Measurements from ENCODE around the gene ATP11A. TPM values are rescaled to one million over a fixed set of nuclear protein-coding genes. Genes with fewer than 3 reads are reported as not detected.

Gene ATP11A
- total and polyA plus RNA-seq, 9 of the 15 experiments (the other 6 are each of a cell fraction or from before 2014, with no cell fraction given), result 0.38 to 34.2 (median 4.2) TPM

GRCh38 chr13:112747256-112747655 lies 57.4 kb downstream of the ATP11A start (continued):
- no peak for TF ChIP-seq ZNF57 (CRISPR knock-in tag; IDR thresholded peaks at IDR 0.05)
- no peak for TF ChIP-seq HDAC3 (IDR thresholded peaks at IDR 0.05; ENCODE audit: borderline replicate concordance, partially characterized antibody)
- TF ChIP-seq ZNF134 (CRISPR knock-in tag; conservative IDR thresholded peaks at IDR 0.05), result no peak
- no peak for TF ChIP-seq PHF8 (IDR thresholded peaks at IDR 0.05; ENCODE audit: borderline replicate concordance, low read length)
- no peak for TF ChIP-seq NR3C1 (CRISPR knock-in tag; IDR thresholded peaks at IDR 0.05)
- TF ChIP-seq STAG1 (CRISPR knock-in tag; IDR thresholded peaks at IDR 0.05; ENCODE audit: borderline replicate concordance), result no peak
- no peak for TF ChIP-seq POLR2AphosphoS2 (IDR thresholded peaks at IDR 0.05; ENCODE audit: low read length)
- TF ChIP-seq, protein P1, sequence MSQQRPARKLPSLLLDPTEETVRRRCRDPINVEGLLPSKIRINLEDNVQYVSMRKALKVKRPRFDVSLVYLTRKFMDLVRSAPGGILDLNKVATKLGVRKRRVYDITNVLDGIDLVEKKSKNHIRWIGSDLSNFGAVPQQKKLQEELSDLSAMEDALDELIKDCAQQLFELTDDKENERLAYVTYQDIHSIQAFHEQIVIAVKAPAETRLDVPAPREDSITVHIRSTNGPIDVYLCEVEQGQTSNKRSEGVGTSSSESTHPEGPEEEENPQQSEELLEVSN (IDR thresholded peaks at IDR 0.05; ENCODE audit: borderline replicate concordance in 1 of 2, extremely low read depth in 1 of 2, insufficient read depth in 1 of 2, insufficient read length in 1 of 2, low read depth in 1 of 2, low read length in 1 of 2, poor library complexity in 1 of 2, severe bottlenecking in 1 of 2), result no peak
- no peak for TF ChIP-seq SMC3 (conservative IDR thresholded peaks at IDR 0.05; ENCODE audit: insufficient read depth, low read depth, low read length)
- no peak for TF ChIP-seq NUFIP1 (IDR thresholded peaks at IDR 0.05; ENCODE audit: partially characterized antibody)
- TF ChIP-seq, protein P2, sequence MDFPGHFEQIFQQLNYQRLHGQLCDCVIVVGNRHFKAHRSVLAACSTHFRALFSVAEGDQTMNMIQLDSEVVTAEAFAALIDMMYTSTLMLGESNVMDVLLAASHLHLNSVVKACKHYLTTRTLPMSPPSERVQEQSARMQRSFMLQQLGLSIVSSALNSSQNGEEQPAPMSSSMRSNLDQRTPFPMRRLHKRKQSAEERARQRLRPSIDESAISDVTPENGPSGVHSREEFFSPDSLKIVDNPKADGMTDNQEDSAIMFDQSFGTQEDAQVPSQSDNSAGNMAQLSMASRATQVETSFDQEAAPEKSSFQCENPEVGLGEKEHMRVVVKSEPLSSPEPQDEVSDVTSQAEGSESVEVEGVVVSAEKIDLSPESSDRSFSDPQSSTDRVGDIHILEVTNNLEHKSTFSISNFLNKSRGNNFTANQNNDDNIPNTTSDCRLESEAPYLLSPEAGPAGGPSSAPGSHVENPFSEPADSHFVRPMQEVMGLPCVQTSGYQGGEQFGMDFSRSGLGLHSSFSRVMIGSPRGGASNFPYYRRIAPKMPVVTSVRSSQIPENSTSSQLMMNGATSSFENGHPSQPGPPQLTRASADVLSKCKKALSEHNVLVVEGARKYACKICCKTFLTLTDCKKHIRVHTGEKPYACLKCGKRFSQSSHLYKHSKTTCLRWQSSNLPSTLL (IDR thresholded peaks at IDR 0.05), result no peak
